Embryonic facial prominence (tissue), 1 donor: ENCODE results near the gene SSC5D.
A peak's percentile ranks its signal among the peaks of the same experiment; 100 is the strongest.

Experiments
- DNase-seq: peaks from one replicate; pipeline ENCODE4 v3.0.0-alpha.2; 2016; ENCODE audit errors: extremely low spot score

SSC5D gene

DNA sequence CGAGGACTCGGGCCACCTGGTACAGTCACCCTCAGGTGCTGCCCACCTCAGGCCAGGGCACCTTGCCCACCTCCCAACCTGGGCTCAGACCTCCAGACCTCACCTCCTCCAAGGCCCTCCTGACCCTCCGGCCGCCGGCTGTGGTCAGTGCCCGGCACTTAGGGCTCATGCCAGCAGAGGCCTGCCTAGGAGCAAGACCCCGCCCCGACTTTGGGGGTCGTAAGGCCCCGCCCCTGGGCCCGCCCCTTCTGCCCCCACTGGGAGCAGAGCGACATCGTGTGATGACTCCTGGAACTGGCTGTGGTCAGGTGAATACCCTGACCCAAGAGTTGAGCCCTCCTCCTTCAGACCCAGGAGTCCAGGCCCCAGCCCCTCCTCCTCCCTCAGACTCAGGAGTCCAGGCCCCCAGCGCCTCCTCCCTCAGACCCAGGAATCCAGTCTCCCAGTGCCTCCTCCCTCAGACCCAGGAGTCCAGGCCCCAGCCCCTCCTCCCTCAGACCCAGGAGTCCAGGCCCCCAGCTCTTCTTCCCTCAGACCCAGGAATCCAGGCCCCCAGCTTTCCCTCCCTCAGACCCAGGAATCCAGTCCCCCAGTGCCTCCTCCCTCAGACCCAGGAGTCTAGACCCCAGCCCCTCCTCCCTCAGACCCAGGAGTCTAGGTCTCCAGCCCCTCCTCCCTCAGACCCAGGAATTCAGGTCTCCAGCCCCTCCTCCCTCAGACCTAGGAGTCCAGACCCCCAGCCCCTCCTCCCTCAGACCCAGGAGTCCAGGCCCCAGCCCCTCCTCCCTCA lies 48.9 kb downstream of the SSC5D start, which contains the start of gene SBK2:
Gene SBK2, minus strand, starts transcription at position 183 of the 790 bp plus-strand sequence. CDS start 839 bp downstream, outside the sequence.
- no peak for DNase-seq

- DNase-seq, result no peak
These were observed 49.5 kb downstream of the SSC5D start for GRCh38 chr19:55537741-55538111.

DNA sequence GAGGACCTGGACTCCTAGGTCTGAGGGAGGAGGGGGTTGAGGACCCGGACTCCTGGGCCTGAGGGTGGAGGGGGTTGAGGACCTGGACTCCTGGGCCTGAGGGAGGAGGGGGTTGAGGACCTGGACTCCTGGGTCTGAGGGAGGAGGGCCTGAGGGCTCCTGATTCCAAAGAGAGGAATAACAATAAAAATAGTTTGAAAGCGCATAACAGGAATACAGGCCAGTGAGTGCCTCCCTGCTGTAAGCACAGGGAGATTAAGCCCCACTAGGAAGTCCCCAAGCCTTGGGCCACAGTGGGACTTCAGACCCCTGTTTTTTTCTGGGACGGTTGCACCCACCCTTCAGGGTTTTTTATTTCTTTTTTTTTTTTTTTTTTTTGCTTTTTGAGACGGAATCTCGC lies 49.9 kb downstream of the SSC5D start:
- DNase-seq, result no peak

DNA sequence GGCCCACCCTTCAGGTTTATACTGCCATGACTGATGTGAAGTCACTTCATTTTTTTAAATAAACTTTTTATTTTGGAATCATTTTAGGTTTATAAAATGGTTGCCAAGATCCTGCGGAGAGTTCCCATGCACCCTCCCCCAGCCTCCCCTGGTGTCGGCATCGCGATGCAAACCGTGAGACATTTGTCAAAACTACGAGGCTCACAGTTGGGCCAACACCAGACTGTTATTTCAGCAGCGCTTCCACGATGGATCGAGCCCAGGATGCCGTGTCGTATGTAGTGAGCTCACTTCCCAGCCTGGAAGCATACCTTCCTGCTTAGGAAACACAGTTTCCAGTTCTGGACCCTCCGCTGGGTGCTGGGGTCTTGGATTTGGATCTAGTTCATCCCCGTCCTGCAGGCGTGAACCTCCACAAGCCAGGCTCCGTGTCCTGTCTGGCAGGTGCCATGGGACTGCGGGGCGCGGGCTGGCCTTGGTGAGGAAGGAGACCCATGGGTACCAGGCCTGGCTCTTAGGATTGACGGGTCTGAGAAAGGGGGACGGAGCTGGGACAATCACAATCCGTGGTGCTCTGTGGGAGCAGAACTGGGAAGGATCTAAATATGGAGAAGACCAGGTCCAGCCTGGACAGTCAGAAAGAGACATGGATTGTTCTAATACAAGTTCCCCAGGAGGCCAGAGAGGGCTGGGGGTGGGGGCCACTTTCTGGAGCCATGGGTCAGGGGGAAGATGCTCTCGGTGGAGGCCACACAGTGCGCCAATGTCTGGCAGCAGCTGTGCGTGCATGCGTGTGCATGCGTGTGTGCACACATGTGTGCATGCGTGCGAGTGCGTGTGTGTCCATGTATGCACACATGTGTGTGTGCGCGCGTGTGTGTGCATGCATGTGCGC lies 51.1 kb downstream of the SSC5D start:
- DNase-seq, result no peak

- DNase-seq, result no peak
These were observed 52.4 kb downstream of the SSC5D start for GRCh38 chr19:55540619-55541018.

- no peak for DNase-seq
These were observed 52.9 kb downstream of the SSC5D start for GRCh38 chr19:55541091-55541490.

DNA sequence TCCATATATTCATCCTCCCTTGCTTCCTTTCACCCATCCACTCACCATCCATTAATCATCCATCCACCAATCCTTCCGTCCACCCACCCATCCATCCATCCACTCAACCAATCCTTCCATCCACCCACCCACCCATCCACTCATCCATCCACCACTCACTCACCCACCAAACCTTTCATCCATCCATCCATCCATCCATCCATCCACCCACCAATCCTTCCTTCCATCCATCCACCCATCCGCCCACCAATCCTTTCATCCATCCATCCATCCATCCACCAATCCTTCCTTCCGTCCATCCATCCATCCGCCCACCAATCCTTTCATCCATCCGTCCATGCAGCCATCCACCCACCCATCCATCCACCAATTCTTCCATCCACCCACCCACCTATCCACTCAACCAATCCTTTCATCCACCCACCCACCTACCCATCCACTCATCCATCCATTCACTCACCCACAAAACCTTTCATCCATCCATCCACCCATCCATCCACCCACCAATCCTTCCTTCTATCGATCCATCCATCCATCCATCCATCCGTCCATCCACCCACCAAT lies 54.1 kb downstream of the SSC5D start:
- DNase-seq, result no peak

GRCh38 chr19:55543567-55543966 lies 55.3 kb downstream of the SSC5D start:
- DNase-seq, result no peak

DNA sequence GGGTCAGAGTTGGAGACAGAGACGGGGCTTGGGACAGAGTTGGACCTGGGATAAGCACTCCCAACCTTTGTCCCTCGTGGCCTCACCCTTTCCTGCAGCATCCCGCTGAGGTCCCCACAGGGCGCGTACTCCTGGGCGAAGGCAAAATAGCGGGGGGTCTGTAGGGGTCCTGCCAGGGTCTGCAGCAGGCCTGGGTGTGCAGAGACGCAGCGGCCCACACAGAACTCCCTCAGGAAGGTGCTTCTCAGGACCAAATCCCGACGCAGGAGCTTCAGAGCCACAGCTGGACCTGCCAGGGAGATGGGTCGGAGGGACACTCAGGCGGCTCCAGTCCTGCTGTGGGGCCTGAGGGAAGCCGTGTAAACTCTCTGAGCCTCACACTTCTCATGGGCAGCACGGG lies 55.8 kb downstream of the SSC5D start:
- DNase-seq, result no peak

DNA sequence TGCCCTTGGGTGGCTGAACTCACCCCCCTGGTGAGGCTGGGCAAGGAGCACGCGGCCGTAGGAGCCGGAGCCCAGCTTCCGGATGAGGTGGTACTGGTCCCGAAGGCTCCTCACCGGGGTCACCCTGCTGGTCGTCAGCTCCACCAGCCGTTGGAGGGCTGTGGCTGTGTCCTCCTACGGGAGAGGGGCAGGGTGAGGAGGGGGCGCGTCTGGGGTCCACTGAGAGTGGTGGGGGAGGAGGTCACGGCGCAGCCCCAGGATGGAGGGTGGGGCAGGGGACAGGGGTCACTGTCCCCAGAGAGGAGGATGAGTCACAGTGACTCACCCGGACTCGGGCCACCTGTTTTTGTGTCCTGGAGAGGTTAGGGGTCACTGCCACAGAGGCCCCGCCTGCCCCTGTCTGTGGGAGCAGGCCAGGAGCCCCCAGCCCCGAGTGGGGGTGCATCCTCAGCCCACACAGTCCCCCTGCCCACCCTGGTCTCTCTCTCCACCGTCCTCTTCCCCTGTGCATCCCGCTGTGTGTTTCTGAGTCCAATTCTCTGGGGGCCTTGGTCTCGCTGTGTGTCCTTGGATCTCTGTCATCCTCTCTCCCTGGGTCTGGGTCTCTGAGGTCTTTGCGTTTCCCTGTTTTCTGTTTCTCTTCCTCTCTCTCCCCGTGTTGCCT lies 56.7 kb downstream of the SSC5D start:
- no peak for DNase-seq

GRCh38 chr19:55545443-55545842 lies 57.2 kb downstream of the SSC5D start, which contains the start of gene SBK3:
TSS of gene SBK3 (minus strand) at chr19:55545543. CDS start at chr19:55545543, 0 bp downstream.
- no peak for DNase-seq

DNA sequence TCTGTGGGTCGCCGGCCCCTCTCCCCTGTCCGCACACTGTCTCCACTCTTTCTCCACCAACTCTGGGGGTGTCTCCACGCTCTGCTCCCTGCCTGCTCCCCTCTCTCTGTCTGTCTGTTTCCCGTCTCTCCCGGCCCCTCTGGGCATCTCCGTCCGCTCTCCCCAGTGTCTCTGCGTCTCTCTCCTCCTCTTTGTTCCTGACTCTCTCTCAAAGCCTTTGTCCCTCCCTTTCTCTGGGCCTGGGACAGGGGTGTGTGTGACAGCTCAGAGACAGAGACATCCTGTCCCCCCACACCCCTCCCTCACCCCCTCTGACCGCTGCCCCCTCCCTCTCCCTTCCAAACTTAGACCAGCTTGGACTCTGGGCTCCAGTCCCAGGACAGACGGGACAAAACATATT lies 57.8 kb downstream of the SSC5D start:
- no peak for DNase-seq

DNA sequence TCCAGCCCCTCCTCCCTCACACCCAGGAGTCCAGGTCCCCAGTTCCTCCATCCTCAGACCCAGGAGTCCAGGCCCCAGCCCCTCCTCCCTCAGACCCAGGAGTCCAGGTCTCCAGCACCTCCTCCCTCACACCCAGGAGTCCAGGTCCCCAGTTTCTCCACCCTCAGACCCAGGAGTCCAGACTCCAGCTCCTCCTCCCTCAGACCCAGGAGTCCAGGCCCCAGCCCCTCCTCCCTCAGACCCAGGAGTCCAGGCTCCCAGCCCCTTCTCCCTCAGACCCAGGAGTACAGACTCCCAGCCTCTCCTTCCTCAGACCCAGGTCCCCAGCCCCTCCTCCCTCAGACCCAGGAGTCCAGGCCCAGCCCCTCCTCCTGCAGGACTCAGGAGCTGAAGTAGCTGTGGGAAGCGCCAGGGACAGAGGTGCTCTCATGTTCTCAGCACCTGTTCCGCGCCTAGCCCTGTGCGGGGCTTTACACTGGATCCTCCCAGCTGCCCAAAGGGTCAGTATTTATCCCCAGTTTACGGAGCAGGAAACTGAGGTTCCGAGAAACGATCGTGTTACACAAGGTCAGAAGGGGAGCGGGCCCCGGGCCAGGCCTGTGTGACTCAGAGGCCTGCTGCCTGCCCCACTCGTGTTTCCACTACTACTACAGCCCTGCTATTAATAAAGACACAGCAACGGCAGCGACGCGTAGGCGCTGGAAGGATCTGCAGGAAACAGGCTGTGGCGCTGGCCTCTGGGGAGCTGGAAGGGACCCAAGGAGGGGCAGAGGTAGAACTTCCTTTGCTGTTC lies 58.8 kb downstream of the SSC5D start:
- DNase-seq, result no peak

GRCh38 chr19:55549500-55550320 lies 61.5 kb downstream of the SSC5D start:
- DNase-seq, result no peak

DNA sequence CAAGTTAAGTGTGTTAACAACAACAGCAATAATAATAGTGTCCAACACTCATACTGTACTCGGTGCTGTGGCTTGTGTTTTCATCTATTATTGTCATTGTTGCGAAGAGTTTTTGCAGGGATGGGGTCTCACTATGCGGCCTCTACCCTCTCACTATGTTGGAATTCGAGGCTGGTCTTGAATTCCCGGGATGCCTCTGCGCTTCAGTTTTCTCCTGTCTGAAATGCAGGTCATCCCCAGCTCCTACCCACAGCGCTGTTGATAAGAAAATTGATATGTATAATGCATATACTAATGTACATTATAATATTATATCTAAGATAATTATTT lies 62.0 kb downstream of the SSC5D start:
- no peak for DNase-seq

GRCh38 chr19:55552206-55552605 lies 64.0 kb downstream of the SSC5D start:
- no peak for DNase-seq

DNA sequence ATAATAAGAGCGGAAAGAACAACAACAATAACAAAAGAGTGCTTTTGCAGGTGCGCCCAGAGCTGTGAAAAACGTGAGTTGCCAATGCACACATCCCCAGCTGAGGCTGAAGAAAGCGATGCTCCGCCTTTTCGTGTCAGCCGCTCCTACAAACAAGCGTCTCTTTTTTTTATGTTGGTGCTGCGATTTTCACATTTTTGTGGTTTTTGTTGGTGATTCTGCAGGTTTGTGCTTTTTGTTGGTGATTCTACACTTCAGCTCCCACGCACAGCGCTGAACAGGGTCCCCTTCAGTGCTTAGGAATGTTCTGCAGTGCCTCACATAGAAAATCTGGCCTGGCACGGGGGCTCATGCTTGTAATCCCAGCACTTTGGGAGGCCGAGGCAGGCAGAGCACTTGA lies 64.4 kb downstream of the SSC5D start:
- peak; percentile 20 for DNase-seq

DNA sequence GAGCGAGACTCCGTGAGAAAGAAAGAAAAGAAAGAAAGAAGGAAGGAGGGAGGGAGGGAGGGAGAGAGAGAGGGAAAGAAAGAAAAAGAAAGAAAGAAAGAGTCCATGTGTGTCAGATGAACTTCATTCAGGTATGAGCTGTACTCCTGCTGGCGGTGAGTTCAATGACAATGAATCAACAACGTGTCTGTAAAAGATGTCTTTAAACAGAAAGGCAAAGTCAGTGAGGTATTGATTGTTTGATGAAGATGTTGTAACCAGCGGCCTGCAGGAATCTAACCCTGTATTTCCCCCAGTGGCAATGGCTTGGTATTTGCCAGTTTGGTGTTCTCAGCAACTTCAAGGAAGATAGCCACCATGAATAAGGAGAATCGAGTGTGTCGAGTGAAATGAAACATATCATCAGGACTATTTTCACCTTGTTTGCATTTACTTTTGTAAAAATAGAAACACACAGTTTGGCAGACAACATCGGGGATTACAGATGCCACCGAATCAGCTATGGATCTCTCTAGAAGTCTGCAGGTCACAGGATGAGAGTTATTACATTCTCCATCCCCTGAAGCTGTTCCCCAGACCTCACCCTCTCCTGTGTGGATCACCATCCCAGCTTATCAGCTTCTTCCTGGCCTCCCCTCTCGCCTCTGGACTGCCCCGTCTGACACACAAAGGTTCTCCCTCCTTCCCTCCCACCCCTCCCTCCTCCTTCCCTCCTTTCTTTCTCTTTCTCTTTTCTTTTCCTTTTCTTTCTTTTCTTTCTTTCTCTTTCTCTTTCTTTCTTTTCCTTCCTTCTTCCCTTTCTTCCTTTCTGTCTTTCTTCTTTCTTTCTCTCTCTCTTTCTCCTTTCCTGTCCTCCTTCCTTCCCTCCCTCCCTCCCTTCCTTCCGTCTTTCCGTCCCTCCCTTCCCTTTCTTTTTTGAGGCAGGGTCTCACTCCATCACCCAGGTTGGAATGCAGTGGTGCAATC lies 65.3 kb downstream of the SSC5D start:
- no peak for DNase-seq

- no peak for DNase-seq
These were observed 66.1 kb downstream of the SSC5D start for GRCh38 chr19:55554302-55554701.
